Mucosa of descending colon (tissue), 3 donors: ENCODE measurements around the gene GRM8. TPM values are rescaled to one million over a fixed set of nuclear protein-coding genes. Genes with fewer than 3 reads are reported as not detected.

Experiments
- ATAC-seq: fragments of 200-7000 bp; cut with Tn5 transposase; one replicate; pipeline ENCODE4 v1.9.1; 2020; ENCODE audit warnings: mild to moderate bottlenecking, moderate library complexity
- DNase-seq, 3 donors: peaks; one replicate each; pipeline ENCODE4 v3.0.0-alpha.2; 2020
- H3K36me3 ChIP-seq: fragments of 200-600 bp; one replicate; pipeline ENCODE4 v1.8.0; 2021; ENCODE audit warnings: low read depth, mild to moderate bottlenecking
- H3K4me1 ChIP-seq: fragments of 200-600 bp; one replicate; pipeline ENCODE4 v1.8.0; 2021; ENCODE audit warnings: low read depth, mild to moderate bottlenecking
- H3K4me3 ChIP-seq: fragments of 200-600 bp; one replicate; pipeline ENCODE4 v1.8.0; 2021; ENCODE audit warnings: mild to moderate bottlenecking
- H3K9me3 ChIP-seq: fragments of 200-600 bp; one replicate; pipeline ENCODE4 v1.8.0; 2021; ENCODE audit warnings: mild to moderate bottlenecking
- CTCF ChIP-seq: fragments of 200-600 bp; IDR thresholded peaks from one replicate; pipeline ENCODE4 v1.8.0; 2022; ENCODE audit warnings: antibody characterized with exemption, mild to moderate bottlenecking
- intact Hi-C, 2 donors: fragments of 100-400 bp; cut with DNase I in 1 of 2; cut with micrococcal nuclease in 1 of 2; formaldehyde crosslinking; loops; one replicate each; pipeline versions ENCODE4 v1.11.0 to v1.11.1; 2022; cut with DNase I, micrococcal nuclease
- total RNA-seq, 3 donors: library from RNA; stranded (reverse); fragmentation: NEBNext Ultra II Directional in 2 of 3; extraction: Animal tissue kit (Norgen Biotek cat#: 25700) in 2 of 3; gene quantifications; one replicate each; pipeline versions ENCODE4 v1.2.1 to v1.2.4, GENCODE V29; 2021 to 2023
- donor health status: DM: no; HTN: no; CAD: no; lungs with moderate emphysema.
- donor health status: DM: no; HTN: no; CAD: no.
- donor health status: DM: no; HTN: yes; CAD: no.

GRM8 gene
- total RNA-seq, 3 donors from 2014 or later, result 0.41 to 9.2 (median 4.4) TPM

DNA sequence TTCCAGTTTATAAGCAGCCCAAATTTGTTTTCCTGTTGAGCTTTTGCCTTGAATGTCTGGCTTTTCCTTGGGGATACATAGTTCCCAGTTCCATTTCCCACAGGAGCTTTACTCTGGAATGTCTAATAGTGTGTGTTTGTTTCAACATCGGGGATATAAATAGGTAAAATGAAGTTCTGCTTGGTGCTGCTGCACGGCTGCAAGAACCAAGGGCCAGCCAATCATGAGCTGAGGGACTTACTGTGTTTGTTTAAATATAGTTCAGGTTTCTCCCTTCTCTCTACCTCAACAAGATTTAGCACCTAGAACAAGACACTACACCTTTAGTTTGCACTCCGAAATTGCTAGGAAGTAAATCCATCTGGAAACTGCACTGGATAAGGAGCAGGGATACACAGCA lies 43.9 kb downstream of the GRM8 start:
- TF ChIP-seq CTCF, result no peak
- Histone ChIP-seq H3K9me3 (no peaks in the 10 kb centered on the region), H3K4me3 (no peak overlapping the region), H3K4me1 (no peaks in the 10 kb centered on the region), H3K36me3 (no peaks in the 10 kb centered on the region)
- DNase-seq (no peak), ATAC-seq (no peak)
- intact Hi-C loops, result no loop called here

DNA sequence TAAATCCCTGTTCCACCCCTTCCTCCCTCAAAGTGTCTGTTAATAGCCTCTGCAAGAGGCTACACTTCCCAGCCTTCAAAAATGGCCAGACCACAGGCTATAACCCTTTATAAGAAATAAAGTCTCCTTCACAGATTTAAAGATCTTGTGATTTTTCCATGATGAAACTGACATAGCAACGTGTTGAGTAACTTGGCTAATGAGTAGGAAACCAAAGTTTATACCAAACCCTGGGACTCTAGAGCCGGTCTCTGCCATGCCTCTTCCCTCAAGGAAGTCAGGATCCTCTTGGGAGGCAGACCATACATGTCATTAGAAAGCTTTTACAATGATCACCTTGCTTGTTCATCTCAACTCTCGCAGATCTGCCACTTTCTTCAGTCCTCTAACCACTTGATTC lies 44.4 kb downstream of the GRM8 start:
- no peak overlapping the region for H3K4me3 ChIP-seq
- DNase-seq (no peak), ATAC-seq (no peak)
- intact Hi-C loops, result no loop called here
- H3K9me3 ChIP-seq, result no peaks in the 10 kb centered on the region
- no peaks in the 10 kb centered on the region for H3K4me1 ChIP-seq
- H3K36me3 ChIP-seq, result no peaks in the 10 kb centered on the region
- no peak for TF ChIP-seq CTCF

- ATAC-seq, result no peak
- TF ChIP-seq CTCF, result no peak
These were observed 44.9 kb downstream of the GRM8 start for GRCh38 chr7:127207806-127208205.

DNA sequence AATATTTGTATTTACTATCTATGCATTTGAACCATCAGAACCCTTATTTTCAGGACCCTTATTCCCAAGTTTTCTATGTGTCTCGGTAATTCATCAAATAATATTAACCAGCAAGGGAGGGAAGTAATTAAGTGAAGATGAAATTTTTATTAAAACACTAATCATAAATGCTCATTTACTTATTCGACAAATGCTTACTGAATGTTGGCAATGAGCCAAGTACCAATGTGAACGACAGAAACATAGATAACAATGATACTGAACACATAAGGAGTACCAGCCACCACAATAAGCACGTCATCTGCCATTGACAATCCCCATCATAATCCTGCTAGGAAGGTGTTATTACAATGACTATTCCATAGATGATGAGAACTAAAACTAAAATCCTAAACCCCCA lies 45.5 kb downstream of the GRM8 start:
- TF ChIP-seq CTCF, result no peak
- intact Hi-C loops, result no loop called here
- Histone ChIP-seq H3K36me3 (no peaks in the 10 kb centered on the region), H3K4me1 (no peaks in the 10 kb centered on the region), H3K4me3 (no peak overlapping the region), H3K9me3 (no peaks in the 10 kb centered on the region)
- ATAC-seq, result no peak
- no peak for DNase-seq

More at GRCh38 chr7:127207806-127208205, 44.9 kb downstream of the GRM8 start:
- no peaks in the 10 kb centered on the region for H3K4me1 ChIP-seq
- H3K36me3 ChIP-seq, result no peaks in the 10 kb centered on the region
- intact Hi-C loops, result no loop called here
- H3K4me3 ChIP-seq, result no peak overlapping the region
- DNase-seq, result no peak
- H3K9me3 ChIP-seq, result no peaks in the 10 kb centered on the region

DNA sequence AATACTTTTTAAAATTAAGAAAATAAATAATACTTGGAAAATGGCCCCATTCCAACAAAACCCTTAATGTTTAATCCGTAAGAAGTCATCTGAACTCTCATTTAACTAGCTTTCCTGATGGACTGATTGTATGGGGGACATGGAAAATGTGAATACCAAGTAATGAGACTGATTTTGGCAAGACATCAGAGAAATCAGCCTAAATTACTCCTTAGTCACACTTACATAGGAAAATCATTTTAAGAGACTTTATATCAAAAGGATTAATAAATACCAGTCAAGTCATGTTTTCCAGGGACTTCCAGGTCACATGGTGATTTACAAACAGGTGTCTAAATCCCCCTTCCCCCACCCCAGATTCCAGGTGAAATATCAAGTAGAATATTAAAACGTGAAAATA lies 58.2 kb downstream of the GRM8 start:
- ATAC-seq (no peak), DNase-seq (no peak)
- intact Hi-C loops, result no loop called here
- no peaks in the 10 kb centered on the region for H3K36me3 ChIP-seq
- H3K4me3 ChIP-seq, result no peak overlapping the region
- H3K4me1 ChIP-seq, result no peaks in the 10 kb centered on the region
- no peak for TF ChIP-seq CTCF
- H3K9me3 ChIP-seq, result no peaks in the 10 kb centered on the region

- TF ChIP-seq CTCF, result no peak
- no peak for ATAC-seq
- no peaks in the 10 kb centered on the region for H3K9me3 ChIP-seq
- H3K4me3 ChIP-seq, result no peak overlapping the region
- DNase-seq, result no peak
- intact Hi-C loops, result no loop called here
- H3K4me1 ChIP-seq, result no peaks in the 10 kb centered on the region
- H3K36me3 ChIP-seq, result no peaks in the 10 kb centered on the region
These were observed 62.9 kb downstream of the GRM8 start for GRCh38 chr7:127189886-127190285.
